Psoas muscle (tissue), 8 donors: ENCODE measurements around the gene FASLG. TPM values are rescaled to one million over a fixed set of nuclear protein-coding genes. Genes with fewer than 3 reads are reported as not detected.

Source experiments
- ATAC-seq, 4 donors: fragments of 200-7000 bp; cut with Tn5 transposase; one replicate each; pipeline ENCODE4 v1.9.1; 2020; ENCODE audit warnings: moderate library complexity in 3 of 4, mild to moderate bottlenecking in 2 of 4
- DNase-seq, 2 donors: peaks; one replicate each; pipeline ENCODE4 v3.0.0-alpha.2; 2020
- H3K27ac ChIP-seq: fragments of 200-600 bp; one replicate; pipeline ENCODE4 v1.8.0; 2022
- H3K27me3 ChIP-seq, 3 donors: fragments of 200-600 bp in 1 of 3; one replicate each; pipeline versions ENCODE4 v1.6.1 to v1.8.0; 2013 to 2022; ENCODE audit warnings: low read length in 2 of 3, mild to moderate bottlenecking in 2 of 3, moderate library complexity in 1 of 3; ENCODE audit not compliant: insufficient read depth in 3 of 3
- H3K36me3 ChIP-seq, 2 donors: fragments of 200-600 bp in 1 of 2; one replicate each; pipeline versions ENCODE4 v1.6.1 to v1.8.0; 2013 to 2022; ENCODE audit warnings: low read depth in 1 of 2, mild to moderate bottlenecking in 1 of 2, moderate library complexity in 1 of 2; ENCODE audit not compliant: insufficient read depth in 1 of 2
- H3K4me1 ChIP-seq: fragments of 200-600 bp; one replicate; pipeline ENCODE4 v1.8.0; 2022
- H3K4me3 ChIP-seq: fragments of 200-600 bp; one replicate; pipeline ENCODE4 v1.8.0; 2022; ENCODE audit warnings: mild to moderate bottlenecking
- H3K9me3 ChIP-seq: fragments of 200-600 bp; one replicate; pipeline ENCODE4 v1.8.0; 2022
- WGBS, 3 donors: extraction: QIAGEN DNeasy Blood & Tissue Kit; methylation state at CpG; one replicate each; pipeline versions ENCODE4 v1.1.6 to v1.1.7; 2013; 5-methylcytosine and 5-hydroxymethylcytosine counted together
- intact Hi-C, 2 donors: fragments of 100-400 bp; cut with DNase I; formaldehyde crosslinking; loops; one replicate each; pipeline versions ENCODE4 v1.11.0 to v1.14.2; 2022
- long read RNA-seq, 2 donors: library from polyadenylated mRNA; unstranded; transcript quantifications; one replicate each; pipeline ENCODE4 v2.0.0, GENCODE V29; 2021
- polyA plus RNA-seq, 3 donors: library from polyadenylated mRNA; stranded (reverse); fragments of 200-250 nt; gene quantifications; one replicate each; pipeline ENCODE4 v1.2.3, GENCODE V29; 2013
- total RNA-seq, 4 donors: library from RNA; stranded (reverse); fragmentation: NEBNext Ultra II Directional in 2 of 4; extraction: Animal tissue kit (Norgen Biotek cat#: 25700) in 2 of 4; gene quantifications; one replicate each; pipeline versions ENCODE4 v1.2.1 to v1.2.4, GENCODE V29; 2021 to 2023
- TF ChIP-seq, protein P1 (sequence below): fragments of 200-600 bp; IDR thresholded peaks from one replicate; pipeline ENCODE4 v1.8.0; 2022; ENCODE audit warnings: antibody characterized with exemption
- donor health status: healthy with polysubstance abuse.
- donor health status: DM: no; HTN: no; CAD: no; lungs with moderate emphysema.
- donor health status: Bipolar disorder and iron deficiency.
- donor health status: healthy.
- donor health status: DM: yes; HTN: yes; CAD: no.
- donor health status: DM: no; HTN: no; CAD: no.
- donor health status: DM: no; HTN: no; CAD: no.
- donor health status: DM: yes; HTN: yes; CAD: no.

Gene FASLG, protein sequence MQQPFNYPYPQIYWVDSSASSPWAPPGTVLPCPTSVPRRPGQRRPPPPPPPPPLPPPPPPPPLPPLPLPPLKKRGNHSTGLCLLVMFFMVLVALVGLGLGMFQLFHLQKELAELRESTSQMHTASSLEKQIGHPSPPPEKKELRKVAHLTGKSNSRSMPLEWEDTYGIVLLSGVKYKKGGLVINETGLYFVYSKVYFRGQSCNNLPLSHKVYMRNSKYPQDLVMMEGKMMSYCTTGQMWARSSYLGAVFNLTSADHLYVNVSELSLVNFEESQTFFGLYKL
- total RNA-seq: under 1 TPM in 1 of 4 donors, not detected in 3; 0.17 TPM
- not detected for polyA plus RNA-seq
- long read RNA-seq, donor 1: 0 reads
- long read RNA-seq, donor 2: 0 reads

DNA sequence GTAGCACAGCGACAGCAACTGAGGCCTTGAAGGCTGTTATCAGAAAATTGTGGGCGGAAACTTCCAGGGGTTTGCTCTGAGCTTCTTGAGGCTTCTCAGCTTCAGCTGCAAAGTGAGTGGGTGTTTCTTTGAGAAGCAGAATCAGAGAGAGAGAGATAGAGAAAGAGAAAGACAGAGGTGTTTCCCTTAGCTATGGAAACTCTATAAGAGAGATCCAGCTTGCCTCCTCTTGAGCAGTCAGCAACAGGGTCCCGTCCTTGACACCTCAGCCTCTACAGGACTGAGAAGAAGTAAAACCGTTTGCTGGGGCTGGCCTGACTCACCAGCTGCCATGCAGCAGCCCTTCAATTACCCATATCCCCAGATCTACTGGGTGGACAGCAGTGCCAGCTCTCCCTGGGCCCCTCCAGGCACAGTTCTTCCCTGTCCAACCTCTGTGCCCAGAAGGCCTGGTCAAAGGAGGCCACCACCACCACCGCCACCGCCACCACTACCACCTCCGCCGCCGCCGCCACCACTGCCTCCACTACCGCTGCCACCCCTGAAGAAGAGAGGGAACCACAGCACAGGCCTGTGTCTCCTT, at the start of gene FASLG:
Gene FASLG, plus strand, starts transcription at position 233 of the 583 bp plus-strand sequence. Its CDS starts 99 bp downstream, at position 332.
- WGBS, 3 donors: 81 to 90% (median 84%) methylated on average over 8 to 11 of the region's 11 CpGs

DNA sequence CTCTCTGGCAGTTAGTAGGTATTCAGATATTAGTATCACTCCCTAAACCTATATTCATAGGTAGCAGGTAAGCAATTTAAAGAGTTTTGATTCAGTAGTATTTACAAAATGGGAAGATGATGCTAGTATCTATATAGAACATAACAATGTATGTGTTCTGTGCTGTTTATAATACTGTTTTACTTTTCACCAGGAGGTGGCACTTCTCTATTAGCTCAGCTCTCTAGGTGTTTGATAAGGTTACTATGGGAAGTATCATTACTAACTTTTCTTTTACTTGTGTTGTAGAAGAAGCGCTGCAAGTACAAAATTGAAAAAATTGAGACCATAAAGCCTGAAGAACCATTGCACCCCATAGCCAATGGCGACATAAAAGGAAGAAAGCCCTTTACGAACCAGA, 49.4 kb upstream of the FASLG start:
- WGBS, 3 donors: 96 to 99% (median 98%) methylated on average over 3 of the region's 3 CpGs
- ATAC-seq (no peak), DNase-seq (no peak)
- Histone ChIP-seq H3K4me1 (no peaks in the 10 kb centered on the region), H3K36me3 (peaks cover 0 to 45% of the 10 kb centered on the region in 2 donors), H3K4me3 (no peak overlapping the region), H3K27ac (no peak overlapping the region), H3K27me3 (no peaks in the 10 kb centered on the region), H3K9me3 (no peaks in the 10 kb centered on the region)
- TF ChIP-seq, protein P1, sequence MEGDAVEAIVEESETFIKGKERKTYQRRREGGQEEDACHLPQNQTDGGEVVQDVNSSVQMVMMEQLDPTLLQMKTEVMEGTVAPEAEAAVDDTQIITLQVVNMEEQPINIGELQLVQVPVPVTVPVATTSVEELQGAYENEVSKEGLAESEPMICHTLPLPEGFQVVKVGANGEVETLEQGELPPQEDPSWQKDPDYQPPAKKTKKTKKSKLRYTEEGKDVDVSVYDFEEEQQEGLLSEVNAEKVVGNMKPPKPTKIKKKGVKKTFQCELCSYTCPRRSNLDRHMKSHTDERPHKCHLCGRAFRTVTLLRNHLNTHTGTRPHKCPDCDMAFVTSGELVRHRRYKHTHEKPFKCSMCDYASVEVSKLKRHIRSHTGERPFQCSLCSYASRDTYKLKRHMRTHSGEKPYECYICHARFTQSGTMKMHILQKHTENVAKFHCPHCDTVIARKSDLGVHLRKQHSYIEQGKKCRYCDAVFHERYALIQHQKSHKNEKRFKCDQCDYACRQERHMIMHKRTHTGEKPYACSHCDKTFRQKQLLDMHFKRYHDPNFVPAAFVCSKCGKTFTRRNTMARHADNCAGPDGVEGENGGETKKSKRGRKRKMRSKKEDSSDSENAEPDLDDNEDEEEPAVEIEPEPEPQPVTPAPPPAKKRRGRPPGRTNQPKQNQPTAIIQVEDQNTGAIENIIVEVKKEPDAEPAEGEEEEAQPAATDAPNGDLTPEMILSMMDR: no peak
- intact Hi-C loops: no loop called here

More for the DNA sequence above, at the start of gene FASLG:
- no peaks in the 10 kb centered on the region for H3K27me3 ChIP-seq
- no peak within 1 kb of the TSS for H3K27ac ChIP-seq
- H3K36me3 ChIP-seq: no peaks in the 10 kb centered on the region
- no peaks in the 10 kb centered on the region for H3K4me1 ChIP-seq
- H3K4me3 ChIP-seq: no peak within 1 kb of the TSS
- TF ChIP-seq, protein P1: no peak
- H3K9me3 ChIP-seq: no peaks in the 10 kb centered on the region
- intact Hi-C loops: no loop called here
- ATAC-seq: no peak
- DNase-seq: no peak

DNA sequence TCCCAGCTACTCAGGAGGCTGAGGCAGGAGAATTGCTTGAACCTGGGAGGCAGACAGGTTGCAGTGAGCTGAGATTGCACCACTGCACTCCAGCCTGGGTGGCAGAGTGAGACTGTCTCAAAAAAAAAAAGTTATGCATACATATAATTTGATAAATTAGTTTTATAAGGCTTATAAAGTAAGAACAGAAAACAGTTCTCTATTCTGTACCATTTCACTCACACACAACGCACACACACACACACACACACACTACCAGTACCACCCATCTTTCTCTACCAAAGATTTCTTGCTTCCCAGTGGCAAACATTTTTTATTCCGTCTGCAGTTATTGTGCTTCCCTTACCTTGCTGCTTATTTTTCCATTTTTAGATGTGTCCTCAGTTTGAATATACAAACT, 46.4 kb upstream of the FASLG start:
- no peak overlapping the region for H3K27ac ChIP-seq
- DNase-seq: no peak
- H3K4me3 ChIP-seq: no peak overlapping the region
- no peaks in the 10 kb centered on the region for H3K4me1 ChIP-seq
- WGBS, 3 donors: 92 to 98% (median 98%) methylated on average over 2 of the region's 2 CpGs
- H3K36me3 ChIP-seq: peaks cover 0 to 28% of the 10 kb centered on the region in 2 donors
- no peaks in the 10 kb centered on the region for H3K9me3 ChIP-seq
- ATAC-seq: no peak
- TF ChIP-seq, protein P1: no peak
- intact Hi-C loops: no loop called here
- no peaks in the 10 kb centered on the region for H3K27me3 ChIP-seq

DNA sequence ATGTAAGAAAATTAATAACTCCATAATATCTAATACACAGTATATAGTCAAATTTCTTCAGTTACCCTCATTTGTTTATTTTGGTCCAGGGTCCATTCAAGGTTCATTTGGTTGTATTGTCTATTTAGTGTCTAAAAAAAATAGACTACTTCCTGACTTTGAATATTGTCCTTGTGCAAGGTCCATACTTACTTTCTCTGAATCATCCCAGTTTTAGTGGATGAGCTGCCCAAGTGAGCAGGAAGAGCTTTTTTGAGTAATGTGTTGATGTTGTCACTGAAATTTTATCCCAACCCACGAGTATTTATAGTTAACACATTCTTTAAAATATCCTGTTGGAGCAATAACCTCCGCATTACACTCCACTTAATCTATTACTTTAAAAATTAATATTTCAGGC, 45.6 kb upstream of the FASLG start:
- WGBS, 3 donors: 88 to 92% (median 91%) methylated on average over 2 of the region's 2 CpGs
- Histone ChIP-seq H3K4me1 (no peaks in the 10 kb centered on the region), H3K36me3 (peaks cover 0 to 28% of the 10 kb centered on the region in 2 donors), H3K4me3 (no peak overlapping the region), H3K27ac (no peak overlapping the region), H3K27me3 (no peaks in the 10 kb centered on the region), H3K9me3 (no peaks in the 10 kb centered on the region)
- TF ChIP-seq, protein P1: no peak
- ATAC-seq (no peak), DNase-seq (no peak)
- intact Hi-C loops: no loop called here
